Head of caudate nucleus (tissue), 42 donors: ENCODE data around the gene AASS.

Source experiments
- DNase-seq, 42 donors: peaks; one replicate each; pipeline versions ENCODE4 v3.0.0 to v3.0.0-alpha.2; 2020 to 2021; ENCODE audit warnings: mixed read lengths in 7 of 42
- intact Hi-C: fragments of 100-400 bp; cut with DNase I; formaldehyde crosslinking; loops from one replicate; pipeline ENCODE4 v1.15.0; 2022

Gene AASS

DNA sequence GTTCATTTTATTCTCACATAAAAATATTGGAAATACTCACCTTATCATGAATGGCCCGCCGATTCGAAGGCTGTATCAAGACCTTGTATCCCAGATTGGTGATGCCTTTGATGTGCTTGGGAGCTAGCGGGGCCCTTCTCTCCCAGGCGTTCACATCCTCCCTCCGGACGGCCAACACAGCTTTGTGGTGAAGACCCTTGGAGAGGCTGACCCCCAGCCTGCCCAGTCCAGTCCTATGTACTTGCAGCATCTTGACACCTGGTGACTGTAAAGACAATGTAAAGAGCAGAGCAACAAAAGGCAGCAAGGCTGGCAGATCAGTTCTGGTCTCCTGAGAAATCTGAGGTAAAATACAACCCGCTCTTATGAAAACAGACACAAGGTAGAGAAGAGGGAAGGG, 10.6 kb downstream of the AASS start:
- intact Hi-C loops = no loop called here
- DNase-seq = no peak

DNA sequence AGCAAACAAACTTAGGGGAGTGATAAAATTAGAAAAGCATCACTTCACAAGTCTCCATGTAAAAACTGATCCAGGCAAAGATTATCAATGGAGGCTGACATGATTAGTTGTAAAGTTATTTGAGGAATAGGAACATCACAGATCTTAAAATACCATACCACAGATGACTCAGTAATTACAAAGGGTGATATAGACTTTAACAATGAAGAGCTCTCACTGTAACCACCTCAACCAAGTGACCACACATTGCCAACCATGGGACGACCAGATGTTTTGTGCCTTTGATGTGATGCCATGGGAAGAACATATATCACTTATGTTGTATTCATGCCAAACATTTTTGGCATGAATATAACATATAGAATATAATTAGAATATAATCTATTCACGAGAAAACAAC, 11.7 kb downstream of the AASS start:
- no peak for DNase-seq
- intact Hi-C loops = no loop called here

DNA sequence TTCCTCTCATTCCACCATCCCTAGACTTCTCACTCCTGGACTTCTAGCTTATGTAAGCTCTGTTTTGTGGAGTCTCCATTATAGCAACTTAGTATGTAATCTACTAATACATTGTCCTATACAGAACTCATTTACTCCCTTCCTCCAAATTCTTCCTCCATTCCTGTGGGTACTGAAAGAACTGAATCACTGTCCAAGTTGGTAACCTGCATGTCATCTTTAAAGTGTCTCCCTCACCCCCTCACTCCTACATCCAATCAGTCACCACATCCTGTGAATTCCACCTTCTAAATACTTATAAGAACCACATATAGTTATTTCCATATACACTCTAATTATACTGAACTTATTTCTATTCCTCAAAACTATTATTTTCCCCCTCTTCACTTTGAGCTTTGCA, 20.3 kb downstream of the AASS start:
- intact Hi-C loops = no loop called here
- no peak for DNase-seq

DNA sequence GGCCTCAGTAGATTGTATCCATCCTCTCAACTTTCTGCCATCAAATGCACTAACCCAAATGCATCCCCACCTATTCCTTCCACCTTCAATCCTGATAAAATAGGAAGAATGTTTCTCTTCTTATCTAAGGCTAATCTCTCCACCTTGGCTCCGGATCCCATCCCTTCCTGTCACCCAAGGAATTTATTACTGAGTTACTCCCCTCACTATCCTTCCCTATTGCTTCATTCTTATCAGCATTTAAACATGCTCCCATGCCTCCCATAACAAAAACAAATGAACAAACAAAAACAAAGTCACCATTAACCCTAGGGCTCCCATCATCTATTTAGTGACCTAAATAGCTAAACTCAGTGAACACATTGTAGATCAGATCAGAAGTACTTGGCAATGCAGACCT, 25.3 kb downstream of the AASS start:
- intact Hi-C loops = no loop called here
- no peak for DNase-seq

DNA sequence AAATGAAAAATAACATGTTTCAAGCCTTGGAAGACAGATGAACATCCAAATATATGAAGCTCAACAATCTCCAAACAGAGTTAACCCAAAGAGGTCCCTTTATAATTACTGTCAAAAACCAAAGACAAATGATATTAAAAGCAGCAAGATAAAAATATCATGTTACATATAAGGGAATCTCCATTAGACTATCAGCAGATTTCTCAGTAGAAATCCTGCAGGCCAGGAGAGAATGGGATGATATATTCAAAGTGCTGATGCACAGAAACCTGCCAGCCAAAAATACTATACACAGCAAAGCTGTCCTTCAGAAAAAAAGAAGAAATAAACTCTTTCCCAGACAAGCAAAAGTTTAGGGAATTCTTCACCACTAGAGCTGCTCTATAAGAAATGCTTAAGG, 41.0 kb downstream of the AASS start:
- DNase-seq = no peak
- intact Hi-C loops = no loop called here

DNA sequence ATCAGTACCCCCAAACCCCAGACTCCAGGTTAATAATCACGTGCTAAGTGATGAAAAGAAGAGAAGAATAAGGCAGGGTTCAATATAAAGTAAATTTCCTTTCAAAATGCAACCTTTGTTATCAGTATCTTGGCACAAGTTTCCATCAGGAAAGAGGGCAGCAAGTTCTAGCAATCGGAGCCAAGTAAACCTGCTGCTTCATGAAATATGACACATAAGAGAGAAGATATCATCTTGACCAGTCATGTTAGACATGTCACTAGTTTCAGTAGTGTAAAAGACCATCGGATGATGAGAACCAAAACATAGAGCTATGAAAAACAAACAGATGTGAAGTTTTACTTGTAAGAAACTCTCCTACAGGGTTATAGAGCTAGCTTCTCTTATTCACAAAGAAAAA, 44.0 kb downstream of the AASS start:
- no peak for DNase-seq
- intact Hi-C loops = no loop called here

DNA sequence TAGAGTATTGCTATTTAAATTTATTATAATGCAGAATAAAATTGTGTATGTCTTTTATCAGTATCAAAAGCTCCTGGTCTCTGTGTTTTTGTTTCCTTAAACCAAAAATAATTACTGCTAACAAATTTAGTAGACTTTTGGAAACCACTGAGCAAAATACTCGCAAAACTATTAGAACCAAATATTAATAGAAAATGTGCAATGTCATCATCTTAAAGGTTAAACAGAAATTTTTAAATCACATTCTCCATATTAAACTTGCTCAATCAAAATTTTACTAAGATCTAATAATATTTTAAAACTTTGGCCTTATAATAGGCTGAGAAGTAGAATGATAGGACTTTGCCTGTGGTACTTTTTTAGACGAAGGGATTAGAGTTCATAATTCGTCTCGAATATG, 48.4 kb downstream of the AASS start:
- intact Hi-C loops = no loop called here
- no peak for DNase-seq

DNA sequence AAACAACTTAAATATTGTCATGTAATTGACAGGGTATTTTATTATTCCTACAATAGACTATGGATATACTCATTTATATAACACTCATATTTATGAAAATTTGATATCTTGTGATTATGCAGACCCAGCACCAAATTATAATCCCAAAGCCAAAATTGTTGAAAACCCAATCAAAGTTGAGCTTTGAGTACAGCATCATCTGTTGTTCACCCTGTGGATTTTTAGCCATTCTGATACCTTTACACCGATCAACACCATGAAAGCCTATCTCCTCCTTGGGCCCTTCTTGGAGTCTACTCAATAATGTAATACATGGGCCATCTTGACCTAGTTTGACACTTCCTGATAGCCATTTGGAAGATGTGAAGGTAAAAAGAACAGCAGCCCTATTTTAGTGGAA, 49.5 kb downstream of the AASS start:
- intact Hi-C loops = no loop called here
- DNase-seq = no peak

DNA sequence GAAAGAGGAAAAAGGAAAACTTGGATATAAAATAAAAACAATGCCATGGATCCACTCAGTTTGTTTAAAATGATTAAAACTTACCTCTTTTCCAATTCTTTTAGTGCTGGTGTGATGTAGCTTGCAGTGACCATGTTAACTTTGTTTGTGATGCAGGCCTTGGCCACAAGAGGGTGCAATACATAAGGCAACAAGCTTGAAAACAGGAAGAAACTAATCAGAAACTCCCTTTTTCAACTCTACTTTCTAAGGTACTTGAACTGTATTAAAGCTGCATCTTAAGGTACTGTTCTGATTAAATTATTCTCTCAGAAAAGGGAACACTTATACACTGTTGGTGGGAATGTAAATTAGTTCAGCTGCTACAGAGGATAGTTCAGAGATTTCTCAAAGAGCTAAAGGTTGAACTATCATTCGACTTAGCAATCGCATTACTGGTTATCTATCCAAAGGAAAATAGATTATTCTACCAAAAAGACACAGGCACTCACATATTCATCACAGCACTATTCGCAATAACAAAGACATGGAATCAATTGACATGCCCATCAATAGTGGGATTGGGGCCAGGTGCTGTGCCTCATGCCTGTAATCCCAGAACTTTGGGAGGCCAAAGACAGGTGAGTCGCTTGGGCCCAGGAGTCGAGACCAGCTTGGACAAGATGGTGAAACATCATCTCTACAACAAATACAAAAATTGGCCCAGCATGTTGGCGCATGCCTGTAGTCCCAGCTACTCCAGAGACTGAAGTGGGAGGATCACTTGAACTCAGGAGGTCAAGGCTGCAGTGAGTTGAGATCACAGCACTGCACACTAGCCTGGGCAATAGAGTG, 50.9 kb downstream of the AASS start:
- intact Hi-C loops = no loop called here
- peak; percentile 11 to 87 (median 68) for DNase-seq

DNA sequence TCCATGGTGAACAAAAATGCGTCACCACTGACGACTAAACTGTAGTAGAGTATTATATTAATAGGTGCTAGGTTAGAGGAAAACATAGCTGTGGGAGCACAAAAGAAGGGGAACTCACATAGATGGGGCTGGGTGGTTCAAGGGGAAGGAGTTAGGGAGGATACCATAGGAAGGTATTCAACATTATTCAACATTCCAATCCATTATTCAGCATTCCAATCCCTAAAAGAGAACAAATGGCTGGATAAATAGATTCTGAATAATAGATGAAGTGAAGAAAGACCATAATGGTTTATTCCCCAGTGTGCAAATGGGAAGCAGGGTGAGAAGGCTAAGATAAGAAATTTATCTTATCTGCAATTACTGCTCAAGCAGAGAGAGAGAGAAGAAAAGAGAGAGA, 61.4 kb downstream of the AASS start:
- intact Hi-C loops = no loop called here
- DNase-seq = no peak

DNA sequence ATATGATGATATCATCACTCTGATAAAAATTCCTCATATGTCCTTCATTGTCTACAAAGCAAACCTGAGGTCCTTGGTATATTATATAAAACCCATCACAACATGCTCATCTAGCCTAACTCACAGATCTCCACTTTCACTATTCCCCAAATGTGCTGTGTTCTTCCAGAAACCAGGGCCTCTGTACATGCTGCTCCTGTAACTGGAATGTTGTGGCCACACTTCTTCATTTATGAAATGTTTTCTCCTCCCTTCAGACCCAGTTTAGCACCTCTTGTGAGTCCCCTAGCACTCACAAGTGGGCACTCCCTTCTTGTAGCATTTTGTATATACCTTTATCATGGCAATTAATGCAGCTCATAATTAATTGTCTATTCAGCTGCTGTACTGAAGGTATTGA, 61.9 kb downstream of the AASS start:
- intact Hi-C loops = no loop called here
- no peak for DNase-seq

DNA sequence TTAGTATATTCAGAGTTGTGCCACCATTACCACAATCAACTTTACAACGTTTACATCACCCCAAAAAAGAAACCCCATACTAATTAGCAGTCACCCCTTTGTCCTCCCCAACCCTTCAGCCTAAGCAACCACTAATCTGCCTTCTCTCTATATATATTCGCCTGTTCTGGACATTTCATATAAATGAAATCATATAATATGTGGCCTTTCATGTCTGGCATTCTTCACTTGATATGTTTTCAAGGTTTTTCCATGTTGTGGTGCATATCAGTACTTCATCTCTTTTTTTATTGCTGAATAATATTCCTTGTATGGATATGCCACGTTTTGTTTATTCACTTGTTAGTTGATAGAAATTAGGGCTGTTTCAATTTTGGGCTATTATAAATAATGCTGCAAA, 70.4 kb downstream of the AASS start:
- DNase-seq = no peak
- intact Hi-C loops = no loop called here

DNA sequence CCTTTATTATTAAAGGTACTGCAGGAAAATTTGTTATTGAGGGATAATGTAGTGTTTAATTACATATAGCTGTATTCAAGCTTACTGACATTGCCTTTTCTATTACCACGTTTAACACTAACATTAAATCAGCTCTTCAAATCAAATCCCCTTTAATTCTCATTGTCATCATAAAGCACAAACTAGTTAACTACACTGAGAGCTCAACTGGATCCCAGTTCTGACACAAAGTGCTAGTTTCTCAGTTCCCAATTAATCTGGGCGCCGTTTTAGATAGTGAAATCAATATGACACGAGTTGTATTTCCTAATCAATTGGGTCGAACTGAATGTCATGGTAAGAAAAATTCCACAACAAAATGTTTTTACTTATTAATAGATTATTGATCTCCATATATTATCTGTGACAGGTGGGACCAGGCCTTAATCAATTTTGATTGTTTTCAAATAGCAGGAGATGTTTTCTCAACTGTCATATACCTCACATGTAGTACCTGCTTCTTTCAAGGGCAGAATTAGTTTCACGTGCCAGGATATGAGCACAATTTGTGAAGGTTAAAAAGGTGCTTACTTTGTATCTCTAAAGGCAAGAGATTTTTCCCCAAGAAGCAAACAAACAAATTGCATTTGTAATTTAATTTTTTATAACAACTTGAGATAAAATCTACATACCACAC, 71.0 kb downstream of the AASS start:
- intact Hi-C loops = no loop called here
- no peak for DNase-seq

DNA sequence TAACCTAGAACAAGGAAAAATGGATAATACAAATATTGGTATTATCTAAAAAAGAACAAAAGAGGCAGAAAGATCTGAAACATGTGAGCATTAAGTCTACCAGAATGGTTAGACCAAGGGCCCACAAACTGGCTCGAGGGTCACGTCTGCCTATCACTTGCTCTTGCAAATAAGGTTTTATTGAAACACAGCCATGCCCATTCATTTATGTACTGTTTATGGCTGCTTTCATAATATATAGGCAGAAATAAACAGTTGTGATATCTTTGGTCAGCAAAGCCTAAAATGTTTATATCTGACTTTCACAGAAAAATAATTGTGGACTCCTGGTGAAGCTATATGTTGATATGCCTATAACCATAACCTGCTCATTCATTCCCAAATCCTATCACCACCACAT, 71.8 kb downstream of the AASS start:
- intact Hi-C loops = no loop called here
- DNase-seq = no peak

DNA sequence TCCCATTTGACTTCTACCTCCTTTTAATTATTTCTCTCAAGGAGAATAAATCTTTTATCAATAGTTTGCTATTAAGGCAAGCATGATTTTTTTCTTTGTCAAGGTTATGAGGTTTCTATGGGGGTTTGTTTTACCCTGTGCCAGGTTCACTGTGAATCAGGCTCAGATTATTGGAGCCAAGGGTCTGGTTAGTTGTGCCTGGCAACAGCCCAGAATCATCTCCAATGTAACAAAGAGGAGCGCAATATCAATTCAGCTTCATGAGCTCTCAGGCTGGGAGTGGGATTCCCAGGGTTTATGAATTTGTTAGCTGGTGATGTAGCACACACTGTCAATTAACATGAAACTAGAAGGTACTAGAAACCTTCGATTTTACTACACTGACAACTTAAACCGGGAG, 73.2 kb downstream of the AASS start:
- DNase-seq = no peak
- intact Hi-C loops = no loop called here

DNA sequence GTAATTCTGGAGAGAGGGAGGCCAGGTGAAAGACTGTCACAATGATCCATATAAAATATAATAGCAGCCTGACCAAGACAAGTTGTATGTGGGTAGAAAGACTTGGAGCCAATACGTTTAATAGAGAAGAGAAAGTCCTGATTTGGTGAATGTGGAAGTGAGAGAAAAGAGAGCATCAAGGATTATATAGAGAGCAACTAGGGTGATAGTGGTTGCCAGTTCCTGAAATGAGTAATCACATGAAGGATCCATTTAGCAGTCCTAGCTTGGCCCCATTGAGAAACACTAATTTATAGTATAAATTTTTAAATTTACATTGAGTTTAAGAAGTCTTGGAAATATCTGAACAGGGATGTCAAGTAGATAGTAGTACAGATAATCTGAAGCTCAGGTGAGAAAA, 74.0 kb downstream of the AASS start:
- intact Hi-C loops = no loop called here
- no peak for DNase-seq

DNA sequence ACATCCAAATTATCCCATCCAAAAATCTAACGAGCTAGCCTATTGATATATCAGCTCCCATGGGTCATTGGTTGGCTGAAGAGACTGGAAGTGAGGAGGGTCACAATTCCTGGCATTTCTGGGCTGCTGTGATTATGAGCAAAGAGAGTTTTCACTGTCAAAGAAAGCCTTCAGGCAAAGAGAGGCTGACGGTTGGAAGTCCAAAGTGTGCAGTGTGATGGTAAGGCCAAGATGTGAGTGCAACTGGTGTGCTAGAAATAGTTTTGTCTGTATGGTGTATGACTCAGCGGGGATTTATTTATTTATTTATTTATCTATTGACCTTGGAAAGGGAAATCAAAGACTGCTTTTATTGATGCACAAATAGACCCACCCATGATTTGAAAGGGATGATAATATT, 75.0 kb downstream of the AASS start:
- no peak for DNase-seq
- intact Hi-C loops = no loop called here

DNA sequence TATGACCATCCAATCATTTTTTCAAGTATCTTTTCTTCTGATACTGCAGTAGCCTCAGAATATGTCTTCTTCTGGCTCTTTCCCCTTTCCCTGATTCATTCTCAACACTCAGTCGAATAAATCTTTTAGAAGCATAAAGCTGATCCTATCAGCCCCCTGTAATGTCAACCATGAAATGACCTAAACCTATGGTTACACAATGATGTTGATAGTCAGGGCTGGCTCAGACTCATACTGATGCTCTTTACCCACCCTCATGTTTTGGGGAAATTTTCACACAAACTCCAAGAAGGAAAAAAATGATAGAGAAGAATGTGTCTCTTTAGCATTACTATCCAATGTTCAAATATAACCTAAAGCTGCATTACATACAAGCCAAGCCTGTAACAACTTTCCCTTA, 76.0 kb downstream of the AASS start:
- no peak for DNase-seq
- intact Hi-C loops = no loop called here

DNA sequence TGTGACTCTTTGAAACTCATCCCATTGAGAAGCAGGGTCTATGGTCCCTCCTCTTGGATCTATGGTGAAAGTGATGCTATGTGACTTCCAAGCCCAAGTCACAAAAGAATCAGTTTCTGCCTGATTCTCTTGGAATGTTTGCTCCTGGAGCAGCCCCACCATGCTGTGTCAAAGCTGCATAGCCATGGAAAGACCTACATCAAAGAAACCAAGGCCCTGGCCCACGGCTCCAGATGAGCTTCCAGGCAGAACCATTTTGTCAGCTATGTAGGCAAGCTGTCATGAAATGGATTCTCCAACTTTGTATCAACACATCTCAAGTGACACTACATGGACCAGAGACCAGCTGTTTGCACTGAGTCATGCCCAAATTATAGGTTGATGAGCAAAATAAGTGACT, 77.0 kb downstream of the AASS start:
- intact Hi-C loops = no loop called here
- DNase-seq = no peak

DNA sequence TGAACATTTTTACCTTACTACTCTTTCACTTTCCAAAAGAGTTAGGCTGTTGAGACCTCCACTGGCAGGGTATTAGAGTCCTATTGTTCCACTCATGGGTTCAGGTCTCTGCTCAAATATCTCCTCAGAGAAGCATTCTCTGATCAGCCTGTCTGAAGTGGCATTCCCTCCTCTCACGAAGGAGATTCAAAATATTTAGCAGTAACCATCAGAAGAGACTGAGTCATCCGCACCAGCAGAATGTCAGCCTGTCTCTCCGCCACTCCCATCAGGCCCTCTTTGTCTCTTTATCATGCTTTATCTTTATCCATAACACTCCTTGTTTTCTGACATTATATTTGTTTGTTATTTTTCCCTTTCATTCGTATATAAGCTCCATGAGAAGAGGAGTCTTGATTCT, 79.1 kb downstream of the AASS start:
- no peak for DNase-seq

DNA sequence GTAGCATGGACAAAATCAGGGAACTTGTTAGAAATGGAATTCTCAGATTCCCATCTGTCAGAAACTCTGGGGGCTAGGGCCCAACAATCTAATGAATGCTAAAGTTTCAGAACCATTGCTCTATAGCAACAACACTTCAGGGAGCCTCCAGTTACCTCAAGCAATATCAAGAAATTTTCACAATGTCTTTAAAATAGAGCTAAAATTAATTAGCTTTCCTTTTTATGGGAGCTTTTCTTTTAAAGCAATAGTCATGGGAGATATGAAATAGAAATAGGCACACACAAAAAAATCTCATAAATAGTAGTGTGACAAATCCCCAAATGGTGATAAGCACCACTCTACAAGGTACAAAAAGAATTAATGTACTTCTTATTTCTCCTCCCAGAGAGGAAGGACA, 80.9 kb downstream of the AASS start:
- DNase-seq = no peak
- intact Hi-C loops = no loop called here

More for the DNA sequence above, 79.1 kb downstream of the AASS start:
- intact Hi-C loops = no loop called here
